ENCODE measurements around the gene PSMB10.
"Not testable (repeated sequence)": the region's sequence is repeated elsewhere in the genome, so short reads cannot be mapped to it uniquely, and the experiment has no call there.

PSMB10 gene

DNA sequence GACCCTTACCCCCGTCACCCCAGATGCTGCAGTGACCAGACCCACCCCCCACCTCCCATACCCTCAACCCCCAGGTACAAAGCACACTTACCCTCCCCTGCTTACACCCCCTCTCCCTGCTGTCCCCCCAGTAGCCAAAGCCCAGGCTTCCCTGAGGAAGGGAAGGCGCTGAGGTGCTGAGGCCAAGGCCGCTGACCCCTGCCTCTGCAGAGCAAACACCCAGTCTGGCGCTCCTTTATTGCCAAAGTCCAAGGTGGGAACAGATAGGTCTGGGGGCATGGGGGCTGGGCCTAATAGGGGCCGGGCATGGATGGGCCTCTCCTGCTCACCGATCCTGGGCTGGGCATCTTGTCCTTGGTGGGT is 6.6 kb upstream of the PSMB10 start:
- no peak for DNase-seq

DNA sequence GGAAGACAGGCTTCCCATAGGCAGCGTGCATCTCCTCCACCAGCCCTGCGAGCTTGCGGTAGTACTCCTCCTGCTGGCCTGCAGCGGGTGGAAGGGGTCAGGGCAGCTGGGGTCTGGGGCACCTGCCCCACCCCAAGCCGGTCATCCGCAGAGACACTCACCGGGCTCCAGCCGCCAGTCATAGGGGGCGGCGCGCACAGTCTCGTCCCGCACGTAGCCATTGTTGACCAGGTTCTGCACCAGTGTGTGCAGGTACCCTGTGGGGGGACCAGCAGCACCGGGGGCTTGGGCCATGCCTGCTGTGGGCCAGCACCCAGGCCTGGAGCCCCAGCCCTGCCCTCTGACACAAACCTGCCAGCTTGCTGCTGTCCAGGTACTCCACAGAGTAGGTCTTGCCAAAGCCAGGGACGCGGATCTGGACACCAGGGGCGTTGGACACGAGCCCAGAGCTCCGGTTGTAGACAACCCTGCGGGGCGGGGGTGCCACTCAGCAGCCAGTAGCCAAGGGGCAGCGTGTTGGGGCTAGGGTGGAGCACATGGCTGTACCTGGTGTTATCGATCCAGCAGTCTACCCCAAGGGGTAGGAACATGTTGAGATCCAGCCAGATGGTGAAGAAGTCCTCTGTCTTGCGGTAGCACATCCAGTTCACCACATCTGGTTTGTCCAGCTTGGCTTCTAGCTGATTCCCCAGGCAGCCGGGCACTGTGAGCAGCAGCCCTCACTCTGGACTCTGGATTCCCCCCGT is 6.0 kb upstream of the PSMB10 start:
- no peak for DNase-seq

DNA sequence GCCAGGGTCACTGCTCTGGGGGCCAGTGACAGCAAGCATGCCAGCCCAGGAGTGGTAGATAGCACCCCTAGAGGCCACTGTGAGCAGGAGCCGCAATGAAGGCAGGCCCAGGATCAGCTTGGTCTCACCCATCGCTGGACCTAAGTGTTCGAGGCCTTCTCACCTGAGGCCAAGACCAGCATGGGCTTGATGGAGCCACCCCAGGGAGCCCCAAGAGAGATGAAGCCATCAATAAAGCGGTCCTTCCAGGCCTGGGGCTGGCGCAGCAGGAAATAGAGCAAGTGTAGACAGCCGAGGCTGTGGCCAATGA is 5.5 kb upstream of the PSMB10 start:
- peak in 8 of 58 donors; percentile 7 to 42 (median 24) for DNase-seq

DNA sequence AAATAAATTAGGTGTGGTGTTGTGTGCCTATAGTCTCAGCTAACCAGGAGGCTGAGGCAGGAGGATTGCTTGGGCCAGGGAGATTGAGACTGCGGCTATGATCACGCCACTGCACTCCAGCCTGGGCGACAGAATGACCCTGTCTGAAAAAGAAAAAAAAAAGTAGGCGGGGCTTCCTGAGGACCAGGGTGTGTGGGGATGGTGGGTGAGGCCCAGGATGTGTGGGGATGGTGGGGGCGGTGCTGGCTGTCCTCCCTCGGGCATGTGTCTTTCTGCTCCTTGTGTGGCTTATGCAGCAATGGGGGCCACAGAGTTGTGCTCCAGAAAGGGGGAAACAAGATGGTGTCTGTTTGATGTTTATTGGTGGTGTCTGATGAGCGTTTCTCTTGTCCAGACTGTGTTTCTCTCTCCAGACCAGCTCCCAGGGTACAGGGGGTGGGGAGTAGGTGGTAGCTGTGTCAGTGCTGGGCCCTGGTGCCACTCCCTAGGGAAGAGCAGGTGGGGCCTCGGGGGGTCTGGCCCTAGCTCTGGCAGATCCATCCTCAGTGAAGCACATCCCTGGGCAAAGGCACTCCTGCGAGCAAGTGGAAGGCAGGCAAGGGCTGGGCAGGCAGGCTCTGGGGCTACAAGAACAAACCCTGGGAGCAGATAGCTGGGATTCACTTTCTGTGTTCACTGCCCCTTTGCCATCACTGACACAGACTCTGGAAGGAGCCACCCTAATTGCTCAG is 5.0 kb upstream of the PSMB10 start:
- no peak for DNase-seq

DNA sequence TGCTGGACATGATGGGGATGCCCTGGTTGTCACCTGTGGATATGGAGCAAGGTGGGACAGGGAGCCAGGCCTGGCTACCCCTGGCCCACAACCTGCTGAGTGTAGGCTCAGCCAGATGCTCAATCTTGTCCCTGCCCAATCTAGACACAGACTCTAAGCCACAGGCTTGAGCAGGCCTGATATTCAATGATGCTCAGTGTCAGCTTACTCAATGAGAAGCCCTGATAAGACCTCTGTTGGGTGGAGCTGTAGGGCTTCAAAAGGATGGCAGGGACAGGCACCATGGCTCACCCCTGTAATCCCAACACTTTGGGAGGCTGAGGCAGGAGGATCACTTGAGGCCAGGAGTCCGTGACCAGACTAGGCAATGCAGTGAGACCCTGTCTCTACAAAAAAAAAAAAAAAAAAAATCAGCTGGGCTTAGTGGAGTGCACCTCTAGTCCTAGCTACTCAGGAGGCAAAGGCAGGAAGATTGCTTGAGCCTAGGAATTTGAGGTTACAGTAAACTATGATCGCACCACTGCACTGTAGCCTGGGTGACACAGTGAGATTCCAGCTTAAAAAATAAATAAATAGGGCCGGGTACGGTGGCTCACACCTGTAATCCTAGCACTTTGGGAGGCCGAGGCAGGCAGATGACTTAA is 3.9 kb upstream of the PSMB10 start:
- no peak for DNase-seq

DNA sequence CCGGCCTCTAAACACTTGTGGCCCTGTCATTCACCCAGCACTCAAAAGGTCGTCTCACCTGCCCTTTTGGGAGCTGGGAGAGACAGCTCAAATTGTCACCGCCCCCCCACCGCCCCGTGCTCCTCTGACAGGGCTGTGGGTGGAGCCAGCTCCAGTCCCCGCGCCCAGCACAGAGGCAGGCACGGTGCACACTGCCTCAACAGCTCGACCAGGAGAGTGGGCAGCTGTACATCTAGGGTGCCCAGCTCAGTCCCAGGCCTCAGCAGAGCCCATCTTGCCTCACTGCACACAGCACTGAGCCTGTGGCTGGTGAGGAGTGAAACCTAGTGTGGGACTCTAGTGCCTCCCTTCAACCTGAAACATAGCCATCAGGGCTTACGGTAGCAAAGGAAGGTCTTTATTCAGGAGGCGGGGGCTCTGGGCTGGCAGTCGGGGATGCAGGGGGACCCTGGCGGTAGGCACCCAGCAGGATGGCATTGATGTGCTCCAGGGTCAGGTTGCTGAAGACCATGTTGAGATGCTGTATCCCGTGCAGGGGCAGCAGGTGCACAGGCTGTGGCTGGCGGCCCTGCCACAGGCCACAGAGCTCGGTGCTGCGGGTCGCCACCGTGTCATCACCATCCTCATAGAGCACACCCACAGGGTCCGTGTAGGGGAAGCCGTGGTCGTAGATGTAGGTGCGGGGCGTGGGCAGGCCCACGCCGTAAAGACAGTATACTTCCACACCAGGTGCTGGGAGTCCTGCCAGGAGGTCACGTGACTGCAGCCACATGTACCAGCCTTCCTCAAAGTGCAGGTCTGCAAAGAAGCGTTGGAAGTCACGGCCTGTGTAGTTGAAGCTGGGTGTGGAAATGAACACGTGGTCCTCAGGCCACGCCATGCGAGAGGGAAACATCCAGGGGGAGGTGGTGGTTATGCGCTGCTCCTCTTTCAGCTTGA is 3.1 kb upstream of the PSMB10 start:
- DNase-seq, result no peak

GRCh38 chr16:67937713-67938112 is 1.1 kb upstream of the PSMB10 start:
- DNase-seq, result not testable (repeated sequence)

- DNase-seq, result peak in 8 of 58 donors; percentile 25 to 59 (median 46)
Measured at GRCh38 chr16:67936880-67937605, 393 bp upstream of the PSMB10 start.

GRCh38 chr16:67935402-67936123 is 1.1 kb downstream of the PSMB10 start:
- DNase-seq, result peak; percentile 60 to 98 (median 94)

- peak in 2 of 58 donors; percentile 53 to 57 for DNase-seq
Measured at GRCh38 chr16:67935101-67935401, 1.6 kb downstream of the PSMB10 start.

GRCh38 chr16:67934306-67935100 is 2.1 kb downstream of the PSMB10 start:
- peak in 2 of 58 donors; percentile 26 to 35 for DNase-seq

DNA sequence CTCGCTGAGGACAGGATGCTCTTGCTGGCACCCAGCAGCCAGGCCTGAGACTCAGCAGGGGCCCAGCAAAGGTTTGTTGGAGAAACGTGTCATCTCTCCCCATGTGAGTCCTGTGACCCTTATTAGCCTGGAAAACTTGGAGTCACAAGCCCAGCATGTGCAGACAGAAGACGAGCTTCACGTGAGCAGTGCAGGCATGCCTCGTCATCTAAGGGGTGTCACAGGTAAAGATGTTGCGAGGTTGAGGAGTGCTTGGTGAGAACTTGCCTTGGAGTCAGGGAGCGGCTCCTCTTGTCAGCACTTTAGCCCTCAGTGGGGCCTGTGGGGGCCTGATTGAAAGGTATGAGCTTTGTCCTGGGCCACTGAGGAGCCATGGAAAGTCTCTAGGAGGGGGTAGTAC is 2.8 kb downstream of the PSMB10 start:
- no peak for DNase-seq

- no peak for DNase-seq
Measured at GRCh38 chr16:67932462-67932840, 4.2 kb downstream of the PSMB10 start.

DNA sequence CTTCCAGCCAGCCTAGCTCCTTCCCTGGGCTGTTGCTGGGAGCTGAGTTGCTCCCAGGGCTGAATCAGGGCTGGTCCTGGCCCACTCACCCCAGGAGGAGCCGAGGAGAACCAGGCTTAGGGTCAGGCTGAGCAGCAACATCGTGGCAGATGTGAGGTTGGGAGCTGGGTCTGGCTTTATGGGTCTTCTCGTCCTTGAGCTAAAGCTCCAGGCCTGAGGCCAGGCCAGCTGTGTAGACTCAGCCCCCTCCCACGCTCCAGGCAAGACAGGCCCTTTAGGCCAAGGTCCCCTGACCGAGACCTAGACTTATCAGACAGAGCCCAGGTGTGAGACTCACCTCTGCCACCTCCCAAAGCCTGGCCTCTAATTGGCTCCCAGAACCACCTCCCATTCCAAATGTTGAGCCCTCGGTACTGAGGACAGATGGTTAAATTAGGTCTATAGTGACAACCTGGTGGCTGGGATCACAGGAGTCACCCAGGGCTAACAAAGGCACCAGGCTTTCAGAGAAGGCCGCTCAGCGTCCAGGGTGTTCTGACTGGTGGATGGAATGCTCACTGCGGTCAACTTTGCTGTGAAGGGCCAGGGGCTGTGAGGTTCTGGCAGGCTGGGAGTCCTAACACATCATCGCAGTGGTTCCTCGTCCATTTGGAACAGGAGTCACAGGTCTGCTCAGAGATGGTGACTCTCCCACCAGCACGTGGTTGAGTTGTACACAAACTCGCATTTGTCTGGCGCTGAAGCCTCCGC is 4.8 kb downstream of the PSMB10 start, which contains the start of gene CTRL:
TSS of gene CTRL (minus strand) at position 151 of the 750 bp plus-strand sequence. CDS start at position 141, 10 bp downstream.
- DNase-seq, result no peak

- no peak for DNase-seq
Measured at GRCh38 chr16:67930678-67931211, 5.9 kb downstream of the PSMB10 start.

DNA sequence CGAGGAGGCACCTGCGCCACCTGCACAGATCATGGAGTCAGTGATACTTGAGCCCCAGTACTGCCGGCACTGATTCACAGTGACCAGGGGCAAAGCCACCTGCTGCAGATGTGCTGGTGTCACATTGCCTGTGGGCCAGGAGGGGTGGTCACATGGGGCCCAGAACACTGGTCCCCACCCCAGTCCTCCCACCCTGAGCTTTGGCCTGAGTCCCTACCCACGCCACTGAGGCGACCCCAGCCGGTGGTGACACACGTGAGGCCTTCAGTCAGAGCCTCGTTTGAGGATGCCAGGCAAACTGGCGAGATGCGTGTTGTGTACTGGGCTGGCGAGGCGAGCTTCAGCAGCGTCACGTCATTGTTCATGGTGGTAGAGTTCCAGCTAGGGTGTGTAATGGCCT is 6.5 kb downstream of the PSMB10 start:
- no peak for DNase-seq

GRCh38 chr16:67928561-67929364 is 7.9 kb downstream of the PSMB10 start:
- DNase-seq, result peak in 53 of 58 donors; percentile 15 to 83 (median 58)

All from anterior cingulate cortex (tissue), 58 donors.